ENCODE measurements around the gene OTULIN. TPM values are rescaled to one million over a fixed set of nuclear protein-coding genes. Genes with fewer than 3 reads are reported as not detected.

The OTULIN gene
- total RNA-seq, 2 donors from 2014 or later, result 19.7 to 37.6 TPM

DNA sequence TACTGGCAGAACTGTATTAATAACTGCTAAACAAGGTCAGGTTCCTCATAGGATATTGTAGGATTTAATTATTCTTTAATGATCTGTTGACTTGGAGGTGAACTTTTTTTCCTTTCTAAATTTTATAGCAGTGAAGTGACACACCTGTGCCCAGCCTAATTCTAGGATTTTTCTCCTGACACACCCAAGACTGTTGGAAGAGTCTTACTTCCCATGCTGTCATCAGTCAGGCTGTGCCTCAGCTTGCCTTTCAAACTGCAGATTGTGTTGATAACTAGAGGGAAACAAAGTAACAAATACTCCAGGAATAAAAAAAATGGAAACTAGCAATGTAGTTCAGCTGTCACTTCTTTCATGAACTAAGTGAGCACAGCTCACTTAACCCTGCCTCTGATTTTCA is 22.0 kb downstream of the OTULIN start:
- Histone ChIP-seq H3K4me1 (peaks cover 6% of the 10 kb centered on the region), H3K9me3 (no peaks in the 10 kb centered on the region), H3K36me3 (replicated peaks in 1 of 2; ENCODE audit: insufficient read depth in 1 of 2, low read depth in 2 of 2) (peaks cover 0 to 37% of the 10 kb centered on the region in 2 donors), H3K27me3 (no peaks in the 10 kb centered on the region), H3K27ac (no peak overlapping the region), H3K4me3 (no peak overlapping the region)
- TF ChIP-seq CTCF (IDR thresholded peaks at IDR 0.05), result no peak
- TF ChIP-seq POLR2A (IDR thresholded peaks at IDR 0.05), result no peak
- no peak for ATAC-seq
- no peak for DNase-seq
- intact Hi-C loops (cut with DNase I), result no loop called here

DNA sequence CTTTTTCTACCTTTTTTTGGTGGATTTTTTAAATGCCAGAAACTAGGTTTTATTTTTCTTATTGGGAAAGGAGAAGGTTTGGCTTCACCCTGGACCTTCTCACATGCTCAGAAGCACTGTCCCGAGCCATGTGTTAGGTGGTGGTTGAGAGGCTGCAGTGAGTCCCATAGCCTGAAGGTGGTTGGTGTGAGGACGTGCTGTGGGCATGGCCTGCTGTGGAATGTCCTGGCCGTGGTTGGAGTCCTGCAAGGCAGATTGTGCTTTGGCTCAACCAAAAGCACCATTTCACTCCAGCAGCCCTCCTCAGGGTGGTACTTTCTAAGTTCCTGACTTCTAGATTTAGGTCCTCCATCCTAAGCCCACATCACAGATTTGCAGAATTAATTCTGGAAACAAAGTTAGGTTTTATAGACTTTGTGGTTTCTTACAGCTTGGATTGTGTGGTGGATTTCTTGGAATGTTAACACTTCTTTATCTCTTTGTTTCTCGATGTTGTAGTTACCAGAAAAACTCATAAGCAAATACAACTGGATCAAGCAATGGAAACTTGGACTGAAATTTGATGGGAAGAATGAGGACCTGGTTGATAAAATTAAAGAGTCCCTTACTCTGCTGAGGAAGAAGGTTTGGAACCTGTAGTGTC is 22.6 kb downstream of the OTULIN start:
- Histone ChIP-seq H3K27me3 (no peaks in the 10 kb centered on the region), H3K4me3 (no peak overlapping the region), H3K27ac (no peak overlapping the region), H3K9me3 (no peaks in the 10 kb centered on the region), H3K4me1 (peaks cover 6% of the 10 kb centered on the region), H3K36me3 (replicated peaks in 1 of 2; ENCODE audit: insufficient read depth in 1 of 2, low read depth in 2 of 2) (peaks cover 0 to 36% of the 10 kb centered on the region in 2 donors)
- ATAC-seq (no peak), DNase-seq (no peak)
- intact Hi-C loops (cut with DNase I), result no loop called here
- TF ChIP-seq CTCF (IDR thresholded peaks at IDR 0.05) (no peak), POLR2A (IDR thresholded peaks at IDR 0.05) (no peak)
- WGBS, 2 donors, result 47 to 59% methylated on average over 4 of the region's 4 CpGs

DNA sequence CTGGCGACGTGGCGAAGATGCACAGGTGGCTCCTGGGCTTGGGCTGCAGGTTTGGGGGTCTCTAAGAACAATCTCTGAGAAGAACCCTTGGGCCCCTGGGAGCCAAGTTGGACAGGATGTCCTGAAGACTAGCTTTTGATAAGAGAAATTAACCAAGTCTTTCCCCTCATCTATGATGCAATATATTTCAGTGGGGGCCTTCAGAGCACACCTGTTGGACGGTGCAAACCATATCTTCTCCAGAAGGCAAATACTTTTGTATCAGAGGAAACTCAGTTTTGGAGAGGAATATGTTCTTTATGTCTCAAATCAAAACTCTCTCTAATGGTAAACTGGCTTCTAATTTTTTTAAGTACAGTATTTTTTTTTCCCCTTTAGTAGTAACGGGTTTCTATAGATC is 28.6 kb downstream of the OTULIN start:
- 80 to 84% methylated on average over 2 to 5 of the region's 5 CpGs for WGBS, 2 donors

GRCh38 chr5:14695152-14695551 is 30.6 kb downstream of the OTULIN start:
- Histone ChIP-seq H3K27ac (no peak overlapping the region), H3K4me1 (no peaks in the 10 kb centered on the region), H3K4me3 (no peak overlapping the region), H3K9me3 (no peaks in the 10 kb centered on the region), H3K27me3 (no peaks in the 10 kb centered on the region), H3K36me3 (replicated peaks in 1 of 2; ENCODE audit: insufficient read depth in 1 of 2, low read depth in 2 of 2) (peaks cover 0 to 22% of the 10 kb centered on the region in 2 donors)
- intact Hi-C loops (cut with DNase I), result no loop called here
- 81 to 85% methylated on average over 2 of the region's 2 CpGs for WGBS, 2 donors
- ATAC-seq, result no peak
- TF ChIP-seq POLR2A (IDR thresholded peaks at IDR 0.05) (no peak), CTCF (IDR thresholded peaks at IDR 0.05) (no peak)
- no peak for DNase-seq

More for the DNA sequence above, 28.6 kb downstream of the OTULIN start:
- Histone ChIP-seq H3K27me3 (no peaks in the 10 kb centered on the region), H3K9me3 (no peaks in the 10 kb centered on the region), H3K4me1 (no peaks in the 10 kb centered on the region), H3K4me3 (no peak overlapping the region), H3K27ac (no peak overlapping the region), H3K36me3 (replicated peaks in 1 of 2; ENCODE audit: insufficient read depth in 1 of 2, low read depth in 2 of 2) (peaks cover 0 to 34% of the 10 kb centered on the region in 2 donors)
- TF ChIP-seq CTCF (IDR thresholded peaks at IDR 0.05) (no peak), POLR2A (IDR thresholded peaks at IDR 0.05) (no peak)
- ATAC-seq (no peak), DNase-seq (no peak)
- intact Hi-C loops (cut with DNase I), result no loop called here

DNA sequence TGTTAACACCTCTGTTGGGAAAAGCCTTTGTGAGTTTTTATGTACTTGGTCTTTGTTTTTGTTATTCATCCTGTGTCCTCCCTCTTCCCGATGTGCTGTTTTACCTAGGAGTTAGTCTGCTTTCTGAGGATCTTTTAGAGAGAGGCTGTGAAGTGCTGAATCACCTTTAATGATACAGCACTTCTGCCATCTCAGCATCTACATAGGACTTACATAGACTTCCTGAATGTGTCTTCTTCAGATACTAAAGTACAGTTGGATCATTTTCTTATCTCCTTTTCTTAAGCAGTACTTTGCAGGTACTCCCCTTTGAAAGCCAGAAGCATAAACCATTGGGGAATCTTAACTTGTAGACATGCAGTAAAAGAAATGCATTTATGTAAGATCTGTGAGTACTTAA is 31.5 kb downstream of the OTULIN start:
- Histone ChIP-seq H3K27me3 (no peaks in the 10 kb centered on the region), H3K9me3 (no peaks in the 10 kb centered on the region), H3K4me1 (no peaks in the 10 kb centered on the region), H3K4me3 (no peak overlapping the region), H3K27ac (no peak overlapping the region), H3K36me3 (replicated peaks in 1 of 2; ENCODE audit: insufficient read depth in 1 of 2, low read depth in 2 of 2) (peaks cover 0 to 13% of the 10 kb centered on the region in 2 donors)
- intact Hi-C loops (cut with DNase I), result no loop called here
- 35 to 42% methylated on average over 1 of the region's 1 CpG for WGBS, 2 donors
- ATAC-seq (no peak), DNase-seq (no peak)
- TF ChIP-seq CTCF (IDR thresholded peaks at IDR 0.05), result no peak
- no peak for TF ChIP-seq POLR2A (IDR thresholded peaks at IDR 0.05)
